Adrenal gland (tissue), 5 donors: Measurements from ENCODE around the gene SOAT2.

Experiments used
- POLR2A ChIP-seq, 2 donors: fragments of 450-650 bp; IDR thresholded peaks; one replicate each; pipeline ENCODE4 v1.6.1; 2017; ENCODE audit warnings: antibody characterized with exemption in 2 of 2, mild to moderate bottlenecking in 2 of 2, moderate library complexity in 1 of 2
- TF ChIP-seq, protein P1 (sequence below), 6 experiments: fragments of 450-650 bp in 4 of 6; fragments of 200-600 bp in 2 of 6; sonication (generic) in 1 of 6; IDR thresholded peaks; 1 replicate in 5 of 6; 2 replicates in 1 of 6; pipeline versions ENCODE4 v1.5.1 to v1.8.0; 2016 to 2021; ENCODE audit warnings: antibody characterized with exemption in 6 of 6, mild to moderate bottlenecking in 2 of 6, moderate library complexity in 1 of 6
- donor health status: DM: no; HTN: no; CAD: no.

DNA sequence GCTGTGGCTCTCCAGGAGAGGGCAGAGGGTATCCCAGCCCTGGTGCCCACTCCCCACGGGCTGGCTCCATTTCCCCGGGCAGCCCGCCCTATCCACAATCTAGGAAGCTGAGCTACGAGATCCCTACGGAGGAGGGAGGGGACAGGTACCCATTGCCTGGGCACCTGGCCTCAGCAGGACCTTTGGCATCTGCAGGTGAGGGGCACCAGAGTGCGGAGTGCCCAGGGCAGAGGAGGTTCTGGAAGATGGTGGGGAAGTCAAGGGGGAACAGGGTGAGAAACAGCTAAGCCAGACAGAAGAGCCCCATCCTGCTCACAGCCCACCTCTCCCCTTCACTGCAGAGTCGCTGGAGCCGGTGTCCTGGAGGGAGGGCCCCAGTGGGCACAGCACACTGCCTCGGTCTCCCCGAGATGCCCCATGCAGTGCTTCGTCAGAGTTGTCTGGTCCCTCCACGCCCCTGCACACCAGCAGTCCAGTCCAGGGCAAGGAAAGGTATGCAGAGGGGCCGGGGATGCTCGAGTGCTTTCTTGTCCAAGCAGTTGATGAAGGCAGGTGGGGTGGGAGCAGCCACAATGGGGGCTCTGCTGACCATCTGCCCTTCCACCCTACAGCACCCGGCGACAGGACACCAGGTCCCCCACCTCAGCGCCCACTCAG, 43.1 kb upstream of the SOAT2 start:
- TF ChIP-seq, protein P1, sequence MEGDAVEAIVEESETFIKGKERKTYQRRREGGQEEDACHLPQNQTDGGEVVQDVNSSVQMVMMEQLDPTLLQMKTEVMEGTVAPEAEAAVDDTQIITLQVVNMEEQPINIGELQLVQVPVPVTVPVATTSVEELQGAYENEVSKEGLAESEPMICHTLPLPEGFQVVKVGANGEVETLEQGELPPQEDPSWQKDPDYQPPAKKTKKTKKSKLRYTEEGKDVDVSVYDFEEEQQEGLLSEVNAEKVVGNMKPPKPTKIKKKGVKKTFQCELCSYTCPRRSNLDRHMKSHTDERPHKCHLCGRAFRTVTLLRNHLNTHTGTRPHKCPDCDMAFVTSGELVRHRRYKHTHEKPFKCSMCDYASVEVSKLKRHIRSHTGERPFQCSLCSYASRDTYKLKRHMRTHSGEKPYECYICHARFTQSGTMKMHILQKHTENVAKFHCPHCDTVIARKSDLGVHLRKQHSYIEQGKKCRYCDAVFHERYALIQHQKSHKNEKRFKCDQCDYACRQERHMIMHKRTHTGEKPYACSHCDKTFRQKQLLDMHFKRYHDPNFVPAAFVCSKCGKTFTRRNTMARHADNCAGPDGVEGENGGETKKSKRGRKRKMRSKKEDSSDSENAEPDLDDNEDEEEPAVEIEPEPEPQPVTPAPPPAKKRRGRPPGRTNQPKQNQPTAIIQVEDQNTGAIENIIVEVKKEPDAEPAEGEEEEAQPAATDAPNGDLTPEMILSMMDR (IDR thresholded peaks at IDR 0.05), result no peak
- TF ChIP-seq POLR2A (IDR thresholded peaks at IDR 0.05), result no peak
